ENCODE data around the gene FAM117A.

- TF ChIP-seq CTCF (IDR thresholded peaks at IDR 0.05; ENCODE audit: low read depth, low read length, poor library complexity, severe bottlenecking), result no peak
- TF ChIP-seq EZH2phosphoT487 (IDR thresholded peaks at IDR 0.05; ENCODE audit: borderline replicate concordance, low read length), result no peak
Observed at GRCh38 chr17:49776551-49777300, 12.8 kb upstream of the FAM117A start.

Measured in DOHH2 (cell line).